IMR-90 (cell line): Measurements from ENCODE around the gene RBM44. TPM values are rescaled to one million over a fixed set of nuclear protein-coding genes. Genes with fewer than 3 reads are reported as not detected.
A peak's percentile ranks its signal among the peaks of the same experiment; 100 is the strongest.

ENCODE experiments used
- ATAC-seq: fragments of 200-7000 bp; cut with Tn5 transposase; 2 replicates; pipeline ENCODE4 v1.9.1; 2020; ENCODE audit warnings: low read depth, mild to moderate bottlenecking, moderate library complexity
- BruUV-seq: library from RNA; stranded (reverse); fragments of 400-500 nt; replicated peaks from 2 replicates; lab custom pipeline; 2021; lab: Mats Ljungman, UMichigan
- CTCF ChIA-PET: fragments of 300-600 bp; formaldehyde crosslinking; extraction: SDS; loops from one replicate; lab custom pipeline; 2021; ENCODE audit warnings: antibody characterized with exemption; lab: Yijun Ruan, JAX
- POLR2A ChIA-PET: fragments of 300-600 bp; sonication (Branson Sonifier 250); formaldehyde crosslinking; loops from one replicate; lab custom pipeline; 2022; ENCODE audit warnings: antibody characterized with exemption; ENCODE audit not compliant: unreplicated experiment; lab: Charles Lee
- DNase-seq: peaks from one replicate; pipeline ENCODE4 v3.0.0; 2013
- H2AFZ ChIP-seq: replicated peaks from 2 replicates; pipeline ENCODE3; 2013; ENCODE audit warnings: low read length, mild to moderate bottlenecking; ENCODE audit not compliant: poor library complexity
- H2AK5ac ChIP-seq: 2 replicates; pipeline ENCODE4 v1.6.1; 2013; ENCODE audit warnings: low read depth, low read length, inconsistent platforms
- H2AK9ac ChIP-seq: replicated peaks from 2 replicates; pipeline ENCODE3; 2013; ENCODE audit warnings: mild to moderate bottlenecking, low read depth, low read length, moderate library complexity; ENCODE audit not compliant: poor library complexity
- H2BK120ac ChIP-seq: 2 replicates; pipeline ENCODE4 v1.6.1; 2013; ENCODE audit warnings: low read depth, low read length, inconsistent platforms
- H2BK15ac ChIP-seq: 3 replicates; pipeline ENCODE4 v1.6.1; 2013; ENCODE audit warnings: low read depth, low read length, inconsistent platforms
- H2BK20ac ChIP-seq: 2 replicates; pipeline ENCODE4 v1.6.1; 2013; ENCODE audit warnings: low read depth, mild to moderate bottlenecking, inconsistent platforms, low read length, moderate library complexity
- H2BK5ac ChIP-seq: 2 replicates; pipeline ENCODE4 v1.6.1; 2013; ENCODE audit warnings: mild to moderate bottlenecking, low read depth, low read length, inconsistent platforms; ENCODE audit not compliant: poor library complexity, severe bottlenecking
- H3K14ac ChIP-seq: replicated peaks from 2 replicates; pipeline ENCODE4 v1.6.1; 2013; ENCODE audit warnings: low read depth, low read length, inconsistent platforms
- H3K18ac ChIP-seq: 2 replicates; pipeline ENCODE4 v1.6.1; 2013; ENCODE audit warnings: low read depth, low read length, control low read depth
- H3K23ac ChIP-seq: 2 replicates; pipeline ENCODE4 v1.6.1; 2013; ENCODE audit warnings: low read depth, low read length, inconsistent platforms
- H3K27ac ChIP-seq: 2 replicates; pipeline ENCODE4 v1.5.1; 2013; ENCODE audit warnings: mild to moderate bottlenecking, control low read depth, low read length; ENCODE audit not compliant: insufficient read depth
- H3K27me3 ChIP-seq: 2 replicates; pipeline ENCODE4 v1.6.1; 2013; ENCODE audit warnings: low read length; ENCODE audit not compliant: control insufficient read depth, insufficient read depth
- H3K36me3 ChIP-seq: 2 replicates; pipeline ENCODE4 v1.6.1; 2013; ENCODE audit warnings: low read length, mixed read lengths; ENCODE audit not compliant: control insufficient read depth, insufficient read depth
- H3K4ac ChIP-seq: 2 replicates; pipeline ENCODE4 v1.6.1; 2013; ENCODE audit warnings: low read depth, low read length, inconsistent platforms
- H3K4me1 ChIP-seq: 2 replicates; pipeline ENCODE4 v1.6.1; 2013; ENCODE audit warnings: low read length, mixed read lengths; ENCODE audit not compliant: control insufficient read depth, insufficient read depth
- H3K4me2 ChIP-seq: 2 replicates; pipeline ENCODE4 v1.6.1; 2013; ENCODE audit warnings: low read depth, mild to moderate bottlenecking, control low read depth, low read length, moderate library complexity
- H3K4me3 ChIP-seq: 2 replicates; pipeline ENCODE4 v1.5.1; 2013; ENCODE audit warnings: low read depth, mild to moderate bottlenecking, control low read depth, low read length, moderate library complexity; ENCODE audit not compliant: insufficient read depth
- H3K56ac ChIP-seq: 2 replicates; pipeline ENCODE4 v1.6.1; 2013; ENCODE audit warnings: low read length, inconsistent platforms; ENCODE audit not compliant: insufficient read depth; ENCODE audit errors: extremely low read depth
- H3K79me1 ChIP-seq, 2 experiments: 2 replicates each; pipeline ENCODE4 v1.6.1; 2013; ENCODE audit warnings: low read length in 2 of 2, inconsistent platforms in 1 of 2, low read depth in 1 of 2
- H3K9ac ChIP-seq: 2 replicates; pipeline ENCODE4 v1.6.1; 2013; ENCODE audit warnings: low read depth, low read length, control low read depth
- H3K9me1 ChIP-seq: 2 replicates; pipeline ENCODE4 v1.6.1; 2013; ENCODE audit warnings: low read length, inconsistent platforms; ENCODE audit not compliant: insufficient read depth
- H3K9me3 ChIP-seq: 2 replicates; pipeline ENCODE4 v1.6.1; 2013; ENCODE audit warnings: low read length; ENCODE audit not compliant: control insufficient read depth, insufficient read depth
- H4K20me1 ChIP-seq: 2 replicates; pipeline ENCODE4 v1.6.1; 2013; ENCODE audit warnings: low read length, inconsistent platforms; ENCODE audit not compliant: insufficient read depth
- H4K5ac ChIP-seq: 2 replicates; pipeline ENCODE4 v1.6.1; 2013; ENCODE audit warnings: mild to moderate bottlenecking, low read depth, low read length, control low read depth
- H4K8ac ChIP-seq, 2 experiments: 2 replicates each; pipeline ENCODE4 v1.6.1; 2013; ENCODE audit warnings: low read depth in 2 of 2, low read length in 2 of 2, control low read depth in 1 of 2, inconsistent platforms in 1 of 2
- H4K91ac ChIP-seq: 2 replicates; pipeline ENCODE4 v1.6.1; 2013; ENCODE audit warnings: low read depth, low read length, inconsistent platforms; ENCODE audit not compliant: insufficient read depth
- BHLHE40 ChIP-seq: fragments of 150-350 bp; IDR thresholded peaks from 2 replicates; pipeline ENCODE4 v1.6.1; 2016; ENCODE audit warnings: mild to moderate bottlenecking, low read depth, low read length
- CHD1 ChIP-seq: IDR thresholded peaks from 2 replicates; pipeline ENCODE4 v1.6.1; 2012; ENCODE audit warnings: low read depth, low read length, improper control_type of control experiment
- ELK1 ChIP-seq: fragments of 150-350 bp; IDR thresholded peaks from 2 replicates; pipeline ENCODE4 v1.6.1; 2016; ENCODE audit warnings: low read depth, mild to moderate bottlenecking, low read length, moderate library complexity, borderline replicate concordance
- MAFK ChIP-seq: IDR thresholded peaks from 2 replicates; pipeline ENCODE4 v1.6.1; 2012; ENCODE audit warnings: low read depth, low read length, improper control_type of control experiment
- MXI1 ChIP-seq: IDR thresholded peaks from 2 replicates; pipeline ENCODE4 v1.6.1; 2012; ENCODE audit warnings: low read depth, mild to moderate bottlenecking, low read length, moderate library complexity, borderline replicate concordance
- NFE2L2 ChIP-seq: fragments of 150-350 bp; IDR thresholded peaks from 2 replicates; pipeline ENCODE4 v1.6.1; 2016; ENCODE audit warnings: low read depth, mild to moderate bottlenecking, low read length
- POLR2A ChIP-seq: IDR thresholded peaks from 2 replicates; pipeline ENCODE4 v1.6.1; 2012; ENCODE audit warnings: mild to moderate bottlenecking, low read depth, low read length
- RAD21 ChIP-seq: IDR thresholded peaks from 2 replicates; pipeline ENCODE4 v1.6.1; 2012; ENCODE audit warnings: low read length, improper control_type of control experiment
- RFX5 ChIP-seq: IDR thresholded peaks from 2 replicates; pipeline ENCODE4 v1.8.0; 2012; ENCODE audit warnings: low read depth, mild to moderate bottlenecking, low read length, moderate library complexity
- SMC3 ChIP-seq: fragments of 150-350 bp; IDR thresholded peaks from 2 replicates; pipeline ENCODE4 v1.6.1; 2016; ENCODE audit warnings: low read depth, mild to moderate bottlenecking, antibody characterized with exemption, low read length, moderate library complexity
- USF2 ChIP-seq: fragments of 150-350 bp; IDR thresholded peaks from 2 replicates; pipeline ENCODE4 v1.6.1; 2017; ENCODE audit warnings: mild to moderate bottlenecking, antibody characterized with exemption, low read length, low read depth
- WGBS, 2 experiments: methylation state at CpG; one replicate each; pipeline versions ENCODE4 v1.1.5 to v1.1.7; 2013; ENCODE audit warnings: missing lambda C conversion rate in 2 of 2; ENCODE audit not compliant: insufficient read length in 1 of 2; ENCODE audit errors: extremely low coverage in 2 of 2; 5-methylcytosine and 5-hydroxymethylcytosine counted together
- dilution Hi-C: fragments of 300-500 bp; cut with HindIII; formaldehyde crosslinking; loops from one replicate; pipeline ENCODE4 v1.14.3; 2018; ENCODE audit warnings: low sequenced_read_pairs; ENCODE audit not compliant: unreplicated experiment
- in situ Hi-C: fragments of 300-500 bp; cut with MboI; formaldehyde crosslinking; loops from 3 replicates; pipeline ENCODE4 v1.14.3; 2019; ENCODE audit warnings: low sequenced_read_pairs, inconsistent platforms, mixed read lengths
- intact Hi-C: fragments of 100-400 bp; cut with micrococcal nuclease; formaldehyde crosslinking; loops from 2 replicates; pipeline ENCODE4 v1.10.0; 2022
- polyA plus RNA-seq, 3 experiments: library from polyadenylated mRNA; depleted of rRNA; stranded (reverse); fragments of >200 nt; gene quantifications; 2 replicates each; pipeline ENCODE4 v1.2.3, GENCODE V29; 2012; ENCODE audit warnings: low replicate concordance in 1 of 3
- total RNA-seq: library from RNA; depleted of rRNA; stranded (reverse); fragments of >200 nt; gene quantifications from 2 replicates; pipeline ENCODE4 v1.2.3, GENCODE V29; 2012

Gene RBM44
- total and polyA plus RNA-seq, 2 of the 4 experiments (the other 2 are of a cell fraction), result 0.14 to 0.18 TPM

DNA sequence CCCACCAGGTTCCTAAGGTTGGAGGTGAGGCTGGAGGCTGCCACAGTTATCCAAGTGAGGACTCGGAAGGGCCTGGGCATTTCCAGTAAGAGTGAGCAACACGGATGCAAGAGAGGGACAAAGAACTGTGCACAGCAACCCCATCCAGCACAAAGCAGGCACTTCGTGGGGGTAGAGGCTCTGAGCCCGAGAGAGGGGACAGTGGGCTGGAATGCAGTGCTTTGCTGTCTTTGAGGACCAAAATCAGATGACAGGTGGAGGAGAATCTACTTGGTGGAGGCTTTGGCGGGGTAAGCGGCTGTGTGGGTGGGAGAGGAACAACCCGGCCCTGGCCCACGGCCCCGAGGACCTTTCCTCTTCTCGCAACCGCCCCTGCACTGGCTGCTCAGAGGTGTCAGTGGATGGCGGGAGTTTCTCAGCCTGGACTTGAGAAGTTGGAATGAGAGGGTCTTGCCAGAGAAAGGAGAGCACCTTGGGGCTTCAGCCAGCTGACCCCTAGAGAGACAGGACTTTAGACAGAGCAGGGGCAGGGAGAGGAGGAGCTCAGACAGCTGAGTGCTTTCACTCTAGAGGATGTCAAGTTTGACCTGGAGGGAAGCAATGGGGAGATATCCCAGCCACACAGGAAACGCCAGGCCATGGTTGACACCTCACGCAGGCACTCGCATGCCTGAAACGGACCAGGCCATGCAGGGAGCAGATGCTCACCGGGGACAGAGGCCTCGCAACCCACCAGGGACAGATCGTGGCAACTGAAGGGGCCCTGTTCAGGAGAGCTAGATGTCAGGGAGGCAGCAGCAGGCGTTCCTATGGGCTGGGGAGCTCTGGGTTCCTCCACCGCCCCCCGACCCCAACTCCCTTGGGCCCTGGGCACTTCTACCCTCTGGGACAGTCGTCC lies 72.4 kb downstream of the RBM44 start:
- Histone ChIP-seq H3K36me3 (no peaks in the 10 kb centered on the region), H3K56ac (no peak overlapping the region), H3K14ac (0 out of 2 replicates have a peak overlapping the region, but pooled peaks have one; percentile 36), H2AK9ac (no peak overlapping the region), H3K27ac (no peak overlapping the region), H3K9ac (no peak overlapping the region), H3K18ac (no peak overlapping the region), H3K27me3 (no peaks in the 10 kb centered on the region), H3K9me1 (peaks cover 7% of the 10 kb centered on the region; the same call in 1 of the 2 replicates), H3K79me1 (peaks cover 0 to 17% of the 10 kb centered on the region in 2 experiments; a peak in 1 of 4 replicates), H3K9me3 (no peaks in the 10 kb centered on the region), H4K20me1 (no peaks in the 10 kb centered on the region), H4K91ac (peak overlapping the region; percentile 43), H3K23ac (no peak overlapping the region), H2BK15ac (no peak overlapping the region), H2AFZ (peak overlapping the region; percentile 9), H3K4me3 (no peak overlapping the region), H4K5ac (no peak overlapping the region; the same call in 1 of the 2 replicates), H2BK20ac (no peak overlapping the region), H3K4me1 (peaks cover 34% of the 10 kb centered on the region), H2AK5ac (peak overlapping the region; percentile 31; the same call in 1 of the 2 replicates), H2BK5ac (no peak overlapping the region), H2BK120ac (no peak overlapping the region), H3K4me2 (no peak overlapping the region), H4K8ac (no peak overlapping the region), H3K4ac (peak overlapping the region; percentile 15; the same call in 1 of the 2 replicates)
- intact Hi-C loops, result no loop called here
- POLR2A ChIA-PET, result no interaction called here
- CTCF ChIA-PET, result no interaction called here
- BruUV-seq, result no TSS peak
- TF ChIP-seq NFE2L2 (no peak), RAD21 (no peak), RFX5 (no peak), ELK1 (no peak), POLR2A (no peak), BHLHE40 (no peak), MXI1 (no peak), MAFK (no peak), SMC3 (no peak), USF2 (no peak), CHD1 (no peak)
- in situ Hi-C loops, result no loop called here
- no peak for ATAC-seq
- dilution Hi-C loops, result no loop called here
- DNase-seq, result no peak
- 92% methylated on average over 8 of the region's 23 CpGs; no CpG with 5 or more reads in 1 of the 2 experiments for WGBS, 2 experiments
